ENCODE measurements around the gene GFOD2.

GFOD2 gene

GRCh38 chr16:67668495-67669157, 50.5 kb downstream of the GFOD2 start:
- DNase-seq = no peak

- peak; percentile 84 for DNase-seq
These were observed 51.2 kb downstream of the GFOD2 start for GRCh38 chr16:67667817-67668494.

GRCh38 chr16:67667453-67667816, 51.7 kb downstream of the GFOD2 start:
- DNase-seq = no peak

- peak; percentile 81 for DNase-seq
These were observed 52.3 kb downstream of the GFOD2 start, which contains the start of the genes C16orf86 and ENKD1 for GRCh38 chr16:67666559-67667452. C16orf86 (plus strand) TSS chr16:67666814; CDS start chr16:67666971, 157 bp downstream. ENKD1 (minus strand) TSS chr16:67666750; CDS start chr16:67666442, 308 bp downstream.

GRCh38 chr16:67666032-67666551, 53.0 kb downstream of the GFOD2 start:
- no peak for DNase-seq

- DNase-seq = no peak
These were observed 53.5 kb downstream of the GFOD2 start for GRCh38 chr16:67665598-67665997.

- no peak for DNase-seq
These were observed 54.2 kb downstream of the GFOD2 start for GRCh38 chr16:67664871-67665270.

GRCh38 chr16:67664258-67664657, 54.9 kb downstream of the GFOD2 start:
- DNase-seq = no peak

GRCh38 chr16:67663877-67664222, 55.3 kb downstream of the GFOD2 start:
- DNase-seq = no peak

- peak; percentile 31 for DNase-seq
These were observed 55.8 kb downstream of the GFOD2 start for GRCh38 chr16:67663151-67663876.

- DNase-seq = no peak
These were observed 56.5 kb downstream of the GFOD2 start for GRCh38 chr16:67662653-67663010.

GRCh38 chr16:67661886-67662652, 57.0 kb downstream of the GFOD2 start:
- DNase-seq = no peak

- DNase-seq = no peak
These were observed 57.9 kb downstream of the GFOD2 start for GRCh38 chr16:67661101-67661761.

- DNase-seq = peak; percentile 96
These were observed 58.5 kb downstream of the GFOD2 start, which contains the start of gene PARD6A for GRCh38 chr16:67660564-67661028. PARD6A (plus strand) TSS chr16:67660960; CDS start chr16:67661039, 79 bp downstream.

- peak; percentile 93 for DNase-seq
These were observed 59.2 kb downstream of the GFOD2 start, which contains the start of gene ACD for GRCh38 chr16:67659675-67660563. ACD (minus strand) TSS chr16:67660260; CDS start chr16:67660220, 40 bp downstream.

GRCh38 chr16:67658849-67659674, 60.1 kb downstream of the GFOD2 start:
- DNase-seq = no peak

- no peak for DNase-seq
These were observed 61.2 kb downstream of the GFOD2 start for GRCh38 chr16:67657751-67658518.

GRCh38 chr16:67657017-67657608, 62.0 kb downstream of the GFOD2 start:
- DNase-seq = no peak
